ENCODE data around the gene EEF1AKMT2.

- TF ChIP-seq, protein P1, sequence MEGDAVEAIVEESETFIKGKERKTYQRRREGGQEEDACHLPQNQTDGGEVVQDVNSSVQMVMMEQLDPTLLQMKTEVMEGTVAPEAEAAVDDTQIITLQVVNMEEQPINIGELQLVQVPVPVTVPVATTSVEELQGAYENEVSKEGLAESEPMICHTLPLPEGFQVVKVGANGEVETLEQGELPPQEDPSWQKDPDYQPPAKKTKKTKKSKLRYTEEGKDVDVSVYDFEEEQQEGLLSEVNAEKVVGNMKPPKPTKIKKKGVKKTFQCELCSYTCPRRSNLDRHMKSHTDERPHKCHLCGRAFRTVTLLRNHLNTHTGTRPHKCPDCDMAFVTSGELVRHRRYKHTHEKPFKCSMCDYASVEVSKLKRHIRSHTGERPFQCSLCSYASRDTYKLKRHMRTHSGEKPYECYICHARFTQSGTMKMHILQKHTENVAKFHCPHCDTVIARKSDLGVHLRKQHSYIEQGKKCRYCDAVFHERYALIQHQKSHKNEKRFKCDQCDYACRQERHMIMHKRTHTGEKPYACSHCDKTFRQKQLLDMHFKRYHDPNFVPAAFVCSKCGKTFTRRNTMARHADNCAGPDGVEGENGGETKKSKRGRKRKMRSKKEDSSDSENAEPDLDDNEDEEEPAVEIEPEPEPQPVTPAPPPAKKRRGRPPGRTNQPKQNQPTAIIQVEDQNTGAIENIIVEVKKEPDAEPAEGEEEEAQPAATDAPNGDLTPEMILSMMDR (IDR thresholded peaks at IDR 0.05) = peak in 5 of 6 experiments; percentile 12 to 58 (median 48)
- no peak for TF ChIP-seq POLR2A (IDR thresholded peaks at IDR 0.05)
Observed at GRCh38 chr10:124719213-124719851, 72.4 kb downstream of the EEF1AKMT2 start.
